ENCODE results near the gene PODXL2.
"Not testable (repeated sequence)": the region's sequence is repeated elsewhere in the genome, so short reads cannot be mapped to it uniquely, and the experiment has no call there.

DNA sequence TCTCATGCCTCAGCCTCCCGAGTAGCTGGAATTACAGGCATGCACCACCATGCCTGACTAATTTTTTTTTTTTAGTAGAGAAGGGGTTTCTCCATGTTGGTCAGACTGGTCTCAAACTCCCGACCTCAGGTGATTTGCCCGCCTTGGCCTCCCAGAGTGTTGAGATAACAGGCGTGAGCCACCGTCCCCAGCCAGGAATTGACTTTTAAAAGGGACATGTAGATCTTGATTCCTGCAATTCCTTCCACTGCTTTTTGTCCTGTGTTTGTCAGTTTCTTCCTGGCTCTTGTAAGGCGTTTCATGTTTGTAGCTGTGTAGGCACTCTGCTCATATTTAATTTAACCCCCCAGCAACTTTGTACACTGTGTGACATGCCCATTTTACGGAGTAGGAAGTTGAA, 23.4 kb upstream of the PODXL2 start:
- TF ChIP-seq, protein P1, sequence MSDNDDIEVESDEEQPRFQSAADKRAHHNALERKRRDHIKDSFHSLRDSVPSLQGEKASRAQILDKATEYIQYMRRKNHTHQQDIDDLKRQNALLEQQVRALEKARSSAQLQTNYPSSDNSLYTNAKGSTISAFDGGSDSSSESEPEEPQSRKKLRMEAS (CRISPR knock-in tag; IDR thresholded peaks at IDR 0.05), result not testable (repeated sequence)
- TF ChIP-seq FOXK1 (CRISPR knock-in tag; IDR thresholded peaks at IDR 0.05); ZNF263 (CRISPR knock-in tag; IDR thresholded peaks at IDR 0.05; ENCODE audit: low read depth); ZNF396 (CRISPR knock-in tag; IDR thresholded peaks at IDR 0.05; ENCODE audit: borderline replicate concordance); FOXJ3 (CRISPR knock-in tag; IDR thresholded peaks at IDR 0.05; ENCODE audit: borderline replicate concordance); CBFB (CRISPR knock-in tag; IDR thresholded peaks at IDR 0.05; ENCODE audit: low read depth): not testable (repeated sequence)
- TF ChIP-seq, protein P2, sequence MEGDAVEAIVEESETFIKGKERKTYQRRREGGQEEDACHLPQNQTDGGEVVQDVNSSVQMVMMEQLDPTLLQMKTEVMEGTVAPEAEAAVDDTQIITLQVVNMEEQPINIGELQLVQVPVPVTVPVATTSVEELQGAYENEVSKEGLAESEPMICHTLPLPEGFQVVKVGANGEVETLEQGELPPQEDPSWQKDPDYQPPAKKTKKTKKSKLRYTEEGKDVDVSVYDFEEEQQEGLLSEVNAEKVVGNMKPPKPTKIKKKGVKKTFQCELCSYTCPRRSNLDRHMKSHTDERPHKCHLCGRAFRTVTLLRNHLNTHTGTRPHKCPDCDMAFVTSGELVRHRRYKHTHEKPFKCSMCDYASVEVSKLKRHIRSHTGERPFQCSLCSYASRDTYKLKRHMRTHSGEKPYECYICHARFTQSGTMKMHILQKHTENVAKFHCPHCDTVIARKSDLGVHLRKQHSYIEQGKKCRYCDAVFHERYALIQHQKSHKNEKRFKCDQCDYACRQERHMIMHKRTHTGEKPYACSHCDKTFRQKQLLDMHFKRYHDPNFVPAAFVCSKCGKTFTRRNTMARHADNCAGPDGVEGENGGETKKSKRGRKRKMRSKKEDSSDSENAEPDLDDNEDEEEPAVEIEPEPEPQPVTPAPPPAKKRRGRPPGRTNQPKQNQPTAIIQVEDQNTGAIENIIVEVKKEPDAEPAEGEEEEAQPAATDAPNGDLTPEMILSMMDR (IDR thresholded peaks at IDR 0.05), result not testable (repeated sequence)
